Heart right ventricle (tissue), 16 donors: ENCODE data around the gene RTEL1. TPM values are rescaled to one million over a fixed set of nuclear protein-coding genes. Genes with fewer than 3 reads are reported as not detected.

Experiments used
- ATAC-seq, 8 donors: fragments of 200-7000 bp; cut with Tn5 transposase; one replicate each; pipeline ENCODE4 v1.9.1; 2020; ENCODE audit warnings: mild to moderate bottlenecking in 8 of 8, moderate library complexity in 8 of 8, moderate number of reproducible peaks in 1 of 8
- DNase-seq, 2 donors: peaks; one replicate each; pipeline ENCODE4 v3.0.0-alpha.2; 2020
- H3K27ac ChIP-seq, 10 donors: fragments of 200-600 bp; sonication (generic) in 2 of 10; one replicate each; pipeline versions ENCODE4 v1.5.0 to v1.8.0; 2020 to 2022; ENCODE audit warnings: mild to moderate bottlenecking in 3 of 10
- H3K27me3 ChIP-seq, 7 donors: fragments of 200-600 bp; one replicate each; pipeline ENCODE4 v1.8.0; 2021 to 2022; ENCODE audit warnings: mild to moderate bottlenecking in 2 of 7
- H3K36me3 ChIP-seq, 9 donors: fragments of 200-600 bp; sonication (generic) in 1 of 9; one replicate each; pipeline versions ENCODE4 v1.5.0 to v1.8.0; 2020 to 2022; ENCODE audit warnings: mild to moderate bottlenecking in 2 of 9
- H3K4me1 ChIP-seq, 9 donors: fragments of 200-600 bp; sonication (generic) in 1 of 9; one replicate each; pipeline versions ENCODE4 v1.5.0 to v1.8.0; 2020 to 2022; ENCODE audit warnings: mild to moderate bottlenecking in 4 of 9
- H3K4me3 ChIP-seq, 10 donors: fragments of 200-600 bp; sonication (generic) in 2 of 10; one replicate each; pipeline versions ENCODE4 v1.5.0 to v1.8.0; 2020 to 2022; ENCODE audit warnings: mild to moderate bottlenecking in 7 of 10, moderate library complexity in 2 of 10
- H3K9me3 ChIP-seq, 11 donors: fragments of 200-600 bp in 10 of 11; sonication (generic) in 2 of 11; one replicate each; pipeline versions ENCODE4 v1.5.0 to v1.8.0; 2013 to 2022; ENCODE audit warnings: mild to moderate bottlenecking in 2 of 11, control low read depth in 1 of 11, moderate library complexity in 1 of 11
- WGBS, 2 donors: extraction: QIAGEN DNeasy Blood & Tissue Kit; methylation state at CpG; one replicate each; pipeline ENCODE4 v1.1.7; 2013; ENCODE audit warnings: inconsistent platforms in 1 of 2; 5-methylcytosine and 5-hydroxymethylcytosine counted together
- intact Hi-C, 10 donors: fragments of 100-400 bp; cut with DNase I; formaldehyde crosslinking; loops; one replicate each; pipeline versions ENCODE4 v1.11.1 to v1.14.2; 2022
- polyA plus RNA-seq, 2 donors: library from polyadenylated mRNA; stranded (reverse); fragments of 200-250 nt; gene quantifications; one replicate each; pipeline ENCODE4 v1.2.3, GENCODE V29; 2013
- total RNA-seq, 10 donors: library from RNA; stranded (reverse); fragmentation: NEBNext Ultra II Directional in 3 of 10; extraction: Animal tissue kit (Norgen Biotek cat#: 25700) in 3 of 10; gene quantifications; one replicate each; pipeline versions ENCODE4 v1.2.1 to v1.2.4, GENCODE V29; 2021 to 2023
- TF ChIP-seq, protein P1 (sequence below), 9 donors: fragments of 200-600 bp; sonication (generic) in 2 of 9; IDR thresholded peaks; one replicate each; pipeline versions ENCODE4 v1.5.0 to v1.8.0; 2021 to 2022; ENCODE audit warnings: antibody characterized with exemption in 9 of 9, mild to moderate bottlenecking in 5 of 9, moderate library complexity in 1 of 9
- donor health status: Arrhythmogenic right ventricular cardiomyopathy.
- donor health status: ischemic (EF 13 %, LVEDD 7.1; RV severe dilation, severe dysfunction).
- donor health status: healthy with polysubstance abuse.
- donor health status: DM: no; HTN: yes; CAD: no.
- donor health status: DM: no; HTN: no; CAD: no.
- donor health status: ischemic (EF 25% LVEDD 6.9; RV normal size, moderate dysfunction).
- donor health status: ischemic (EF 25% LVEDD 5.7; RV mildly dilated, moderate dysfunction).
- donor health status: healthy.
- donor health status: DM: yes; HTN: yes; CAD: no.
- donor health status: Ischemic cardiomyopathy.
- donor health status: ischemic (EF 35%, LVEDD 5.7; RV mildly dilated, moderate dysfunction).
- donor health status: nonischemic (EF 11% LVEDD 7.7; RV severe dilation, severe dysfunction).
- donor health status: DM: yes; HTN: yes; CAD: no.
- donor health status: PGD.
- donor health status: ischemic (EF 29% LVEDD 5.4; RV normal size, mild dysfunction).
- donor health status: nonischemic (EF 23%, LVEDD 6.1; RV moderate dilation, normal function).

Gene RTEL1
- total and polyA plus RNA-seq, 12 donors: 5.3 to 18.8 (median 10.3) TPM

DNA sequence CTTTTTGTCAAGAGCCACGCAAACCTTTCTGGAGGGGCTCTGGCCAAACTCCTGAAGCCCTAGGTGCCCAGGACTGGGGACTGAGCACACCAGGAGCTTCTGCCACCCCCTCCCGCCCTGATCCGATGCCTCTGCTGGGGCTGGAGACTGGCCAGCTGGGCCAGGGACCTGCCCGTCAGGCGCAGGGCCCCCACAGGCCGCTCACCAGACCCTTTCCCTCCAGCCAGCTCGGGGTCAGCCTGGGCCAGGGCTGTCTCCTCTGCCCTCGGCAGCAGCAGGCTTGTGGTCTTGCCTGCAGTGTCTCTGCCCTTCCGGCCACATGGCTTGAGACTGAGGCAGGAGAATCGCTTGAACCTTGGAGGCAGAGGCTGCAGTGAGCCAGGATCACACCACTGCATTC lies 14.6 kb downstream of the RTEL1 start:
- TF ChIP-seq, protein P1, sequence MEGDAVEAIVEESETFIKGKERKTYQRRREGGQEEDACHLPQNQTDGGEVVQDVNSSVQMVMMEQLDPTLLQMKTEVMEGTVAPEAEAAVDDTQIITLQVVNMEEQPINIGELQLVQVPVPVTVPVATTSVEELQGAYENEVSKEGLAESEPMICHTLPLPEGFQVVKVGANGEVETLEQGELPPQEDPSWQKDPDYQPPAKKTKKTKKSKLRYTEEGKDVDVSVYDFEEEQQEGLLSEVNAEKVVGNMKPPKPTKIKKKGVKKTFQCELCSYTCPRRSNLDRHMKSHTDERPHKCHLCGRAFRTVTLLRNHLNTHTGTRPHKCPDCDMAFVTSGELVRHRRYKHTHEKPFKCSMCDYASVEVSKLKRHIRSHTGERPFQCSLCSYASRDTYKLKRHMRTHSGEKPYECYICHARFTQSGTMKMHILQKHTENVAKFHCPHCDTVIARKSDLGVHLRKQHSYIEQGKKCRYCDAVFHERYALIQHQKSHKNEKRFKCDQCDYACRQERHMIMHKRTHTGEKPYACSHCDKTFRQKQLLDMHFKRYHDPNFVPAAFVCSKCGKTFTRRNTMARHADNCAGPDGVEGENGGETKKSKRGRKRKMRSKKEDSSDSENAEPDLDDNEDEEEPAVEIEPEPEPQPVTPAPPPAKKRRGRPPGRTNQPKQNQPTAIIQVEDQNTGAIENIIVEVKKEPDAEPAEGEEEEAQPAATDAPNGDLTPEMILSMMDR (IDR thresholded peaks at IDR 0.05): no peak
- intact Hi-C loops: no loop called here
- no peaks in the 10 kb centered on the region for H3K27me3 ChIP-seq
- H3K9me3 ChIP-seq: no peaks in the 10 kb centered on the region
- H3K4me1 ChIP-seq: no peaks in the 10 kb centered on the region
- DNase-seq (no peak), ATAC-seq (peak in 1 of 8 donors; percentile 33)
- peaks cover 0 to 83% (median 17%) of the 10 kb centered on the region in 9 donors for H3K36me3 ChIP-seq
- no peak overlapping the region for H3K4me3 ChIP-seq
- 96 to 97% methylated on average over 10 of the region's 10 CpGs for WGBS, 2 donors
- no peak overlapping the region for H3K27ac ChIP-seq

DNA sequence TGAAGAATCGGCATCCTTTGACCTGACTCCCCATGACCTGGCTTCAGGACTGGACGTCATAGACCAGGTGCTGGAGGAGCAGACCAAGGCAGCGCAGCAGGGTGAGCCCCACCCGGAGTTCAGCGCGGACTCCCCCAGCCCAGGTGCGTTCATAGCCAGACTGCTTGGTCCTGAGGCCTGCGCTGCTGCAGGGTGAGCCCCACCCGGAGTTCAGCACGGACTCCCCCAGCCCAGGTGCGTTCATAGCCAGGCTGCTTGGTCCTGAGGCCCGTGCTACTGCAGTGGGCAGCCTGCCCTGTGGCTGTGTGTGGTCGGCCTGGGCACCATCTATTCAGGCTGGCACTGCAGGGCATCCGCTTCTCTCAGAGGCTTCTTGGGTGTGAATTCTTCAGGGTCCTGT lies 15.8 kb downstream of the RTEL1 start:
- Histone ChIP-seq H3K4me3 (no peak overlapping the region), H3K27ac (no peak overlapping the region), H3K27me3 (no peaks in the 10 kb centered on the region), H3K4me1 (no peaks in the 10 kb centered on the region), H3K9me3 (no peaks in the 10 kb centered on the region), H3K36me3 (peaks cover 0 to 79% (median 17%) of the 10 kb centered on the region in 9 donors)
- ATAC-seq (no peak), DNase-seq (no peak)
- 90 to 96% methylated on average over 14 of the region's 14 CpGs for WGBS, 2 donors
- intact Hi-C loops: no loop called here
- TF ChIP-seq, protein P1 (IDR thresholded peaks at IDR 0.05): no peak

DNA sequence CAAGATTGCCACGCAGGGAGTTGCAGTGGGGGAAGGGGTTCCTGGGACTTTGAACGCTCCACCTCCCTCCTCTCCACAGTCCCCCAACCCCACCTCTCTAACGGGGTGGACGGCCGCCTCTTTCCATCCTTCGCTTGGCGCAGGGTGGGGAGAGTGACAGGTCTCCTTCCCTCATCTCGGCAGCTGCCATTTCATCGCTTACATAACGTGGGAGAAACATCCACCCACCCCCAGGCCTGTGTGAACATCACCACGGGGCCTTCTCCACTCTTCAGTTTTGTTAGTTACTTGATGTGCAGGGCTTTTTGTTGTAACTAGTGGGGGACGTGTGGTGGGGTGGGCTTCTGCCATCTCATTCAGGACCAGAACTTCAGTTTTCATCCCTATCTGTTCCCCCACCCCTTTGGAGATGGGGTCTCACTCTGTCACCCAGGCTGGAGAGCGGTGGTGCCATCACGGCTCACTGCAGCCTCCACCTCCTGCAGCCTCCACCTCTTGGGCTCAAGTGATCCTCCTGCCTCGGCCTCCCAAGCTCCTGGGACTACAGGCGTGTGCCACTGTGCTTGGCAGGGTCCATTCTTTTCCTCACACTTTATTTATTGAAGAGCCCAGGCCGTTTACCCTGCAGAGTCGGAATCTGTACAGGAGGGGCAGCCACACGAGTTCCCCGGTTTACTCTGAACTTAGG lies 17.7 kb downstream of the RTEL1 start:
- H3K9me3 ChIP-seq: no peaks in the 10 kb centered on the region
- no peak for ATAC-seq
- no peak overlapping the region for H3K4me3 ChIP-seq
- TF ChIP-seq, protein P1 (IDR thresholded peaks at IDR 0.05): no peak
- no peak for DNase-seq
- H3K36me3 ChIP-seq: peaks cover 0 to 84% (median 28%) of the 10 kb centered on the region in 9 donors
- no peaks in the 10 kb centered on the region for H3K4me1 ChIP-seq
- intact Hi-C loops: no loop called here
- WGBS, 2 donors: 95 to 96% methylated on average over 20 of the region's 20 CpGs
- no peaks in the 10 kb centered on the region for H3K27me3 ChIP-seq
- H3K27ac ChIP-seq: no peak overlapping the region

GRCh38 chr20:63678071-63678470 lies 20.0 kb downstream of the RTEL1 start:
- intact Hi-C loops: no loop called here
- Histone ChIP-seq H3K27ac (no peak overlapping the region), H3K4me3 (no peak overlapping the region), H3K36me3 (peaks cover 0 to 70% (median 24%) of the 10 kb centered on the region in 9 donors), H3K4me1 (peaks cover 10 to 20% (median 18%) of the 10 kb centered on the region in 9 donors), H3K9me3 (no peaks in the 10 kb centered on the region), H3K27me3 (no peaks in the 10 kb centered on the region)
- ATAC-seq: no peak
- DNase-seq: no peak
- TF ChIP-seq, protein P1 (IDR thresholded peaks at IDR 0.05): no peak
- 90% methylated on average over 13 of the region's 13 CpGs for WGBS, 2 donors
